ENCODE results near the gene KDM1A. TPM values are rescaled to one million over a fixed set of nuclear protein-coding genes. Genes with fewer than 3 reads are reported as not detected.

KDM1A gene
- total RNA-seq, 2 donors from 2014 or later: 36.6 to 63.6 TPM

- no peak overlapping the region for H3K27ac ChIP-seq
- H3K4me3 ChIP-seq: no peak overlapping the region
- H3K9me3 ChIP-seq: no peaks in the 10 kb centered on the region
- no peaks in the 10 kb centered on the region for H3K27me3 ChIP-seq
- no peak for ATAC-seq
- 77 to 88% methylated on average over 6 of the region's 6 CpGs for WGBS, 2 donors
- peaks cover 17% of the 10 kb centered on the region for H3K4me1 ChIP-seq
- no peaks in the 10 kb centered on the region for H3K36me3 ChIP-seq (replicated peaks in 1 of 2; ENCODE audit: insufficient read depth in 1 of 2, low read depth in 2 of 2)
- TF ChIP-seq CTCF (IDR thresholded peaks at IDR 0.05): no peak
- TF ChIP-seq POLR2A (IDR thresholded peaks at IDR 0.05): no peak
- intact Hi-C loops (cut with DNase I): no loop called here
- no peak for DNase-seq
Measured at GRCh38 chr1:23114424-23115079, 95.3 kb downstream of the KDM1A start.

GRCh38 chr1:23116216-23116836 is 97.1 kb downstream of the KDM1A start:
- no peak for ATAC-seq
- no peaks in the 10 kb centered on the region for H3K9me3 ChIP-seq
- H3K36me3 ChIP-seq (replicated peaks in 1 of 2; ENCODE audit: insufficient read depth in 1 of 2, low read depth in 2 of 2): no peaks in the 10 kb centered on the region
- peaks cover 17% of the 10 kb centered on the region for H3K4me1 ChIP-seq
- intact Hi-C loops (cut with DNase I): no loop called here
- H3K27me3 ChIP-seq: no peaks in the 10 kb centered on the region
- DNase-seq: no peak
- WGBS, 2 donors: 83 to 88% methylated on average over 6 of the region's 6 CpGs
- no peak for TF ChIP-seq POLR2A (IDR thresholded peaks at IDR 0.05)
- no peak for TF ChIP-seq CTCF (IDR thresholded peaks at IDR 0.05)
- no peak overlapping the region for H3K27ac ChIP-seq
- no peak overlapping the region for H3K4me3 ChIP-seq

GRCh38 chr1:23116921-23117699 is 97.8 kb downstream of the KDM1A start:
- DNase-seq: no peak
- WGBS, 2 donors: 47 to 52% methylated on average over 2 of the region's 2 CpGs
- Histone ChIP-seq H3K4me1 (peaks cover 18% of the 10 kb centered on the region), H3K27ac (no peak overlapping the region), H3K4me3 (no peak overlapping the region), H3K36me3 (replicated peaks in 1 of 2; ENCODE audit: insufficient read depth in 1 of 2, low read depth in 2 of 2) (no peaks in the 10 kb centered on the region), H3K9me3 (no peaks in the 10 kb centered on the region), H3K27me3 (no peaks in the 10 kb centered on the region)
- ATAC-seq: no peak
- TF ChIP-seq CTCF (IDR thresholded peaks at IDR 0.05): no peak
- no peak for TF ChIP-seq POLR2A (IDR thresholded peaks at IDR 0.05)
- intact Hi-C loops (cut with DNase I): no loop called here

- DNase-seq (no peak), ATAC-seq (no peak)
- peaks cover 31% of the 10 kb centered on the region for H3K4me1 ChIP-seq
- intact Hi-C loops (cut with DNase I): no loop called here
- H3K4me3 ChIP-seq: no peak overlapping the region
- TF ChIP-seq POLR2A (IDR thresholded peaks at IDR 0.05) (no peak), CTCF (IDR thresholded peaks at IDR 0.05) (no peak)
- no peak overlapping the region for H3K27ac ChIP-seq
- H3K27me3 ChIP-seq: no peaks in the 10 kb centered on the region
- no peaks in the 10 kb centered on the region for H3K9me3 ChIP-seq
- H3K36me3 ChIP-seq (replicated peaks in 1 of 2; ENCODE audit: insufficient read depth in 1 of 2, low read depth in 2 of 2): no peaks in the 10 kb centered on the region
Measured at GRCh38 chr1:23118407-23118806, 99.1 kb downstream of the KDM1A start.
